Fibroblast of pulmonary artery (primary cell): ENCODE data around the gene KLF8.
"Not testable (repeated sequence)": the region's sequence is repeated elsewhere in the genome, so short reads cannot be mapped to it uniquely, and the experiment has no call there.

Source experiments
- DNase-seq: peaks from one replicate; pipeline ENCODE4 v3.0.0-alpha.2; 2010; ENCODE audit warnings: low read depth
- H3K4me3 ChIP-seq: replicated peaks from 2 replicates; pipeline ENCODE4 v1.5.1; 2011; ENCODE audit warnings: low read depth, mild to moderate bottlenecking, control low read depth, low read length, moderate library complexity
- TF ChIP-seq, protein P1 (sequence below): IDR thresholded peaks from 2 replicates; pipeline ENCODE4 v1.5.1; 2011; ENCODE audit warnings: mild to moderate bottlenecking, control low read depth, low read length, inconsistent platforms; ENCODE audit errors: missing control alignments

Gene KLF8

DNA sequence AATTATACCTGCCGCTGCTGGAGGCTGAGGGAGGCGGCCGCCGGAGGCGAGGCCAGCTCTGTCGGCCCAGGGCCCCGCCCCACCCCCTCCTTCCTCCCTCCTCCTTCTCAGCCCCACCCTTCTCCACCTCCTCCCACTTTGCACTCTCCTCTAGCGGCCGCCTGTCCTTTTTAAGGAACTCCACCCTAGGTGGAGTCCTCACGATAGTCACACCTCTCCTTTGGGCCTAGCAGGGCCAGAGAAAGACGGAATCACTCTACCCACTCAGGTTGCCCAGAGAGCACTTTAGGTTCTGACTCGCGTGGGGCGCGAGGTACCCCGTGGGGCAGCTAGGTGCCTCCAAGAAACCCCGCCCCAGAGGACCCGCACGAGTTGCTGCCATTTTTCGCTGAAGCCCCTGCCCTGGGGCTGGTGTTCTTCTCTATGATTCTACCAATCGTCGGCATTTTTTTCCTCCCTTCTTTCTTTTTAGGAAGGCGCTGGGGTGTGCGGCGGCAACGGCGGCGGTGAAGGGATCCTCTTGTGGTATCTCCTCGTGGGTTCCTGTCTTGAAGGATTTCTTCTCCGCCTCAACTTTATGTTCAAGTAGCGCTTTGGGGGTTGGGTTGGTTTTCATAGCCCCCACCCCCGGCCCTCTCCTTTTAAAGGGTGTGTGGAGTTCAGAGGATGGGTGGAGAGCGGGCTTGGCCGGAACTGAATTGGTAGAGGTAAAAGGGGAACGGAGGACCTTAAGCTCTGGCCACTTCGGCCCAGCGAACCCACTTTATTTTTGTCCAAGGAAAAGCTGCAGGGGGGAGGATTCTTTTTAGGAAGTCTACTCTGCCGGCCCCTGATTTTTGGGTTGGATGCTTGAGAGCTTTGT is at the start of gene KLF8:
KLF8 (plus strand) TSS at position 136 of the 862 bp plus-strand sequence. CDS start 979 bp downstream, outside the sequence.
- TF ChIP-seq, protein P1, sequence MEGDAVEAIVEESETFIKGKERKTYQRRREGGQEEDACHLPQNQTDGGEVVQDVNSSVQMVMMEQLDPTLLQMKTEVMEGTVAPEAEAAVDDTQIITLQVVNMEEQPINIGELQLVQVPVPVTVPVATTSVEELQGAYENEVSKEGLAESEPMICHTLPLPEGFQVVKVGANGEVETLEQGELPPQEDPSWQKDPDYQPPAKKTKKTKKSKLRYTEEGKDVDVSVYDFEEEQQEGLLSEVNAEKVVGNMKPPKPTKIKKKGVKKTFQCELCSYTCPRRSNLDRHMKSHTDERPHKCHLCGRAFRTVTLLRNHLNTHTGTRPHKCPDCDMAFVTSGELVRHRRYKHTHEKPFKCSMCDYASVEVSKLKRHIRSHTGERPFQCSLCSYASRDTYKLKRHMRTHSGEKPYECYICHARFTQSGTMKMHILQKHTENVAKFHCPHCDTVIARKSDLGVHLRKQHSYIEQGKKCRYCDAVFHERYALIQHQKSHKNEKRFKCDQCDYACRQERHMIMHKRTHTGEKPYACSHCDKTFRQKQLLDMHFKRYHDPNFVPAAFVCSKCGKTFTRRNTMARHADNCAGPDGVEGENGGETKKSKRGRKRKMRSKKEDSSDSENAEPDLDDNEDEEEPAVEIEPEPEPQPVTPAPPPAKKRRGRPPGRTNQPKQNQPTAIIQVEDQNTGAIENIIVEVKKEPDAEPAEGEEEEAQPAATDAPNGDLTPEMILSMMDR = no peak
- no peak for DNase-seq
- no peak within 1 kb of the TSS for H3K4me3 ChIP-seq

DNA sequence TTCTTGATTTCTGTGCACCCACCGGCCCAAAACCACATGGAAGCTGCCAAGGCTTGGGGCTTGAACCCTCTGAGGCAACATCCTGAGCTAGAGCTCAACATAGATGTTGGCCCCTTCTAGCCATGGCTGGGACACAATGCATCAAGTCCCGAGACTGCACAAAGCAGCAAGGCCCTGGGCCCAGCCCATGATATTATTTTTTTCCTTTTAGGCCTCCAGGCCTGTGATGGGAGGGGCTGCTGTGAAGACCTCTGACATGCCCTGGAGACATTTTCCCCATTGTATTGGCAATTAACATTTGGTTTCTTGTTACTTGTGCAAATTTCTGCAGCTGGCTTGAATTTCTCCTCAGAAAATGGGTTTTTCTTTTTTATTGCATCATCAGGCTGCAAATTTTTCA is 25.2 kb upstream of the KLF8 start:
- H3K4me3 ChIP-seq, DNase-seq: not testable (repeated sequence)

DNA sequence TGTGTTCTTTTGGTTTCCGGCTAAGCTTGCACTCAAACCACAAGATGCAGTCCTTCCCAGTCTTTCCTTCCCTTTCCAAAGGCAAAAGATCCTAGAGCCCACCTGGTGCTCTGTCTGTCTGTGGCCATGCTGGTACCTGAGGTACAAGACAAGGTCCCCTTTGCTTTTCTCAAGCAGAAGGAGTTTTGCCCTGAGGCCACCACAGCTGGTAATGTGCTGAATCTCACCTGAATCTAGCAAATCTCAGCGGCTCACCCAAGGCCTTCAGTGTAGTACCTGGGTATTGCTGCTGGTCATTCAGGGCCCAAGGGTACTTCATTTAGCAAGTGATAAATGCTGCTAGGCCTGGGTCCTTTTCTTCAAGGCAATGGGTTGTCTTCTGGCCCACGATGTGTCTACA is 20.5 kb upstream of the KLF8 start:
- TF ChIP-seq, protein P1 = no peak
- no peak overlapping the region for H3K4me3 ChIP-seq

DNA sequence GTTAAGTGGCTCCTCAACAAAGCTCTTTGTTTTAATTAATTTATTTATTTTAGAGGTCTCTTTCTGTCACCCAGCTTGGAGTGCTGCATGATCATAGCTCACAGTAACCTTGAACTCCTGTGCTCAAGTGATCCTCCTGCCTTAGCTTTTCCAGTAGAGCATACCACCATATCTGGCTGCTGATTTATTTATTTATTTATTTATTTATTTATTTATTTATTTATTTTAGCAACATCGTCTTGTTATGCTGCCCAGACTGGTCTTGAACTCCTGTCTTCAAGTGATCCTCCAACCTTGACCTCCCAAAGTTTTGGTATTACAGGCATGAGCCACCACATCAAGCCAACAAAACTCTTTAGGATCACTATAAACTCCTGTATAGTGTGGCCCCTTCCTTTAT is 15.8 kb upstream of the KLF8 start:
- TF ChIP-seq, protein P1 = no peak
- no peak overlapping the region for H3K4me3 ChIP-seq
- no peak for DNase-seq

More for the DNA sequence above, 20.5 kb upstream of the KLF8 start:
- no peak for DNase-seq

DNA sequence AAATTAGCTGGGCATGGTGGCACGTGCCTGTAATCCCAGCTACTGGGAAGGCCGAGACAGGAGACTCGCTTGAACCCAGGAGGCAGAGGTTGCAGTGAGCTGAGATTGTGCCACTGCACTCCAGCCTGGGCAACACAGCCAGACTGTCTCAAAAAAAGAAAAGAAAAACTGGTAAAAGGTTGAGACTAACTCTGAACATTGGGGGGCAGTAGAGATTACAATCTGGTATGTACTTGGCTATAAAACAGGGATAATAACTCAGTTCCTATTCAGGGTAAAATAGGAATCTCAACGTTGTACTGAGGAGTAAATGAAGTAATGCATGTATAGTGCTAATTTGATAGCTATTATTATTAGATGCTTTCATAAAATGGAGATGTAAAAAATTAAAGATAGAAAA is 12.5 kb upstream of the KLF8 start:
- H3K4me3 ChIP-seq = no peak overlapping the region
- TF ChIP-seq, protein P1 = no peak
- no peak for DNase-seq

DNA sequence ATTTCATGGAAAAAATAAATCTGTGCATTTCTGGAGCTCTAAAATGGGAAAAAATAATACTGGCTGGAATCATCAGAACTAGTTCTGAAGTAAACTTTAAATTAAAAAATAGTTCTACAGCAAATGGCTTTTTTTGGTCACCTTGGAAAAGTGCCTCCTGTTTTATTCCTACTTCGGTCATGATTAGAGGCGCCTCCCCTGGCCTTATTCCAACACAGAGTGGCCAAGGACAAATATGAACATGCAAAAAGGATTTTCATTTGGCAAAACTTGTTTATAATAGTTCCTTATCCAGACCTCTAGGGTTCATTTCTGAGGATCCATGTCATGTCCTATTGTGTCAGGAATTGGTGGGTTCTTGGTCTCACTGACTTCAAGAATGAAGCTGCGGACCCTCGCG is 11.1 kb upstream of the KLF8 start:
- TF ChIP-seq, protein P1 = no peak
- H3K4me3 ChIP-seq = no peak overlapping the region
- DNase-seq = no peak

DNA sequence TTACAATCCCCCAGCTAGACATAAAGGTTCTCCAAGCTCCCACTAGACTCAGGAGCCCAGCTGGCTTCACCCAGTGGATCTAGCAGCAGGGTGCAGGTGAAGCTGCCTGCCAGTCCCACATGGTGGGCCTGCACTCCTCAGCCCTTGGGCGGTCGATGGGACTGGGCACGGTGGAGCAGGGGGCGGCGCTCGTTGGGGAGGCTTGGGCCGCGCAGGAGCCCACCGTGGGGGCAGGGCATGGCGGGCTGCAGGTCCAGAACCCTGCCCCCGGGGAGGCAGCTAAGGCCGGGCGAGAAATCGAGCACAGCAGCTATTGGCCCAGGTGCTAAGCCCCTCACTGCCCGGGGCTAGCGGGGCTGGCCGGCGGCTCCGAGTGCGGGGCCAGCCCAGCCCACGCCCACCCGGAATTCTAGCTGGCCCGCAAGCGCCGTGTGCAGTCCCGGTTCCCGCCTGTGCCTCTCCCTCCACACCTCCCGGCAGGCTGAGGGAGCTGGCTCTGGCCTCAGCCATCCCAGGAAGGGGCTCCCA is 9.6 kb upstream of the KLF8 start:
- no peak overlapping the region for H3K4me3 ChIP-seq
- no peak for DNase-seq
- TF ChIP-seq, protein P1 = no peak
